OCI-LY3 (cell line): ENCODE measurements around the gene ANKRD33B.
"Not testable (repeated sequence)": the region's sequence is repeated elsewhere in the genome, so short reads cannot be mapped to it uniquely, and the experiment has no call there.

Experiments used
- H2AFZ ChIP-seq: fragments of 200-600, 300-600 bp; shearing (Covaris generic); 2 replicates; pipeline ENCODE4 v1.6.0; 2014; ENCODE audit warnings: antibody characterized with exemption, low read depth, low read length
- H3K27ac ChIP-seq: fragments of 200-600, 300-600 bp; sonication (generic); 2 replicates; pipeline ENCODE4 v1.5.1; 2014; ENCODE audit warnings: mild to moderate bottlenecking, low read length, moderate library complexity, mixed read lengths
- H3K27me3 ChIP-seq: fragments of 200-600, 300-600 bp; sonication (generic); 2 replicates; pipeline ENCODE4 v1.6.1; 2014; ENCODE audit warnings: low read depth, low read length, mixed read lengths
- H3K36me3 ChIP-seq: fragments of 200-600, 300-600 bp; sonication (generic); replicated peaks from 2 replicates; pipeline ENCODE3; 2014; ENCODE audit warnings: low read depth, low read length, mixed read lengths
- H3K4me1 ChIP-seq: fragments of 300-600, 200-600 bp; sonication (generic); 2 replicates; pipeline ENCODE4 v1.6.1; 2014; ENCODE audit warnings: low read length, mixed read lengths
- H3K4me2 ChIP-seq: fragments of 200-600, 300-600 bp; sonication (generic); 2 replicates; pipeline ENCODE4 v1.6.1; 2014; ENCODE audit warnings: low read length, mixed read lengths
- H3K4me3 ChIP-seq: fragments of 300-600, 200-600 bp; sonication (generic); 2 replicates; pipeline ENCODE4 v1.5.1; 2014; ENCODE audit warnings: antibody characterized with exemption, mild to moderate bottlenecking, low read length, moderate library complexity
- H3K79me2 ChIP-seq: fragments of 300-600, 200-600 bp; shearing (Covaris generic); 2 replicates; pipeline ENCODE4 v1.6.1; 2014; ENCODE audit warnings: mild to moderate bottlenecking, low read length, mixed read lengths
- H3K9ac ChIP-seq: fragments of 300-600, 200-600 bp; shearing (Covaris generic); 2 replicates; pipeline ENCODE4 v1.6.0; 2014; ENCODE audit warnings: mild to moderate bottlenecking, low read length, moderate library complexity
- H3K9me3 ChIP-seq: fragments of 200-600, 300-600 bp; shearing (Covaris generic); 2 replicates; pipeline ENCODE4 v1.6.1; 2014; ENCODE audit warnings: low read length, mixed read lengths; ENCODE audit not compliant: insufficient read depth
- H4K20me1 ChIP-seq: fragments of 200-600, 300-600 bp; sonication (generic); 2 replicates; pipeline ENCODE4 v1.6.1; 2016; ENCODE audit warnings: low read length, mixed read lengths; ENCODE audit not compliant: insufficient read depth
- EZH2phosphoT487 ChIP-seq: fragments of 200-600 bp; shearing (Covaris generic); IDR thresholded peaks from 2 replicates; pipeline ENCODE4 v1.6.1; 2018; ENCODE audit warnings: antibody characterized with exemption, mixed run types, low read depth
- TF ChIP-seq, protein P1 (sequence below): fragments of 200-600, 300-600 bp; sonication (generic); IDR thresholded peaks from 2 replicates; pipeline ENCODE4 v1.5.1; 2014; ENCODE audit warnings: antibody characterized with exemption, low read length, low read depth

The ANKRD33B gene

DNA sequence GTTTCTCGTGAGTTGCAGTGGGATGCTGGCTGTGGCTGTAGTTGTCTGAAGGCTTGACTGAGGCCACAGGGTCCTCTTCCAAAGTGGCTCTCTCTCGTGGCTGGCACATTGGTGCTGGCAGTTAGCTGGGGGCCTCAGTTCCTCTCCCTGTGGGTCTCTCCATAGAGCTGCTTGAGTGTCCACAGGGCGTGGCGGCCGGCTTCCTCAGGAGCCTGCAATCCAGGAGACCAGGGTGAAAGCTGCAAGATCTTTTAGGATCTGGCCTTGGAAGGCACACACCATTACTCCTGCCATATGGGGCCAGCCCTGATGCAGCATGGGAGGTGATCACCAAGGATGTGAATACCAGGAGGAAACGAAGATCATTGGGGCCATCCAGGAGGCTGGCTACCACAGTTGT, 41.1 kb downstream of the ANKRD33B start:
- Histone ChIP-seq H3K36me3 (peaks cover 17% of the 10 kb centered on the region), H3K27me3 (no peaks in the 10 kb centered on the region), H4K20me1 (peaks cover 5% of the 10 kb centered on the region; the same call in 1 of the 2 replicates), H2AFZ (no peak overlapping the region), H3K9me3 (no peaks in the 10 kb centered on the region), H3K79me2 (peaks cover 85% of the 10 kb centered on the region), H3K4me1 (peaks cover 79% of the 10 kb centered on the region), H3K9ac (no peak overlapping the region), H3K4me3 (no peak overlapping the region), H3K4me2 (no peak overlapping the region), H3K27ac (no peak overlapping the region)
- TF ChIP-seq, protein P1, sequence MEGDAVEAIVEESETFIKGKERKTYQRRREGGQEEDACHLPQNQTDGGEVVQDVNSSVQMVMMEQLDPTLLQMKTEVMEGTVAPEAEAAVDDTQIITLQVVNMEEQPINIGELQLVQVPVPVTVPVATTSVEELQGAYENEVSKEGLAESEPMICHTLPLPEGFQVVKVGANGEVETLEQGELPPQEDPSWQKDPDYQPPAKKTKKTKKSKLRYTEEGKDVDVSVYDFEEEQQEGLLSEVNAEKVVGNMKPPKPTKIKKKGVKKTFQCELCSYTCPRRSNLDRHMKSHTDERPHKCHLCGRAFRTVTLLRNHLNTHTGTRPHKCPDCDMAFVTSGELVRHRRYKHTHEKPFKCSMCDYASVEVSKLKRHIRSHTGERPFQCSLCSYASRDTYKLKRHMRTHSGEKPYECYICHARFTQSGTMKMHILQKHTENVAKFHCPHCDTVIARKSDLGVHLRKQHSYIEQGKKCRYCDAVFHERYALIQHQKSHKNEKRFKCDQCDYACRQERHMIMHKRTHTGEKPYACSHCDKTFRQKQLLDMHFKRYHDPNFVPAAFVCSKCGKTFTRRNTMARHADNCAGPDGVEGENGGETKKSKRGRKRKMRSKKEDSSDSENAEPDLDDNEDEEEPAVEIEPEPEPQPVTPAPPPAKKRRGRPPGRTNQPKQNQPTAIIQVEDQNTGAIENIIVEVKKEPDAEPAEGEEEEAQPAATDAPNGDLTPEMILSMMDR: no peak
- no peak for TF ChIP-seq EZH2phosphoT487

DNA sequence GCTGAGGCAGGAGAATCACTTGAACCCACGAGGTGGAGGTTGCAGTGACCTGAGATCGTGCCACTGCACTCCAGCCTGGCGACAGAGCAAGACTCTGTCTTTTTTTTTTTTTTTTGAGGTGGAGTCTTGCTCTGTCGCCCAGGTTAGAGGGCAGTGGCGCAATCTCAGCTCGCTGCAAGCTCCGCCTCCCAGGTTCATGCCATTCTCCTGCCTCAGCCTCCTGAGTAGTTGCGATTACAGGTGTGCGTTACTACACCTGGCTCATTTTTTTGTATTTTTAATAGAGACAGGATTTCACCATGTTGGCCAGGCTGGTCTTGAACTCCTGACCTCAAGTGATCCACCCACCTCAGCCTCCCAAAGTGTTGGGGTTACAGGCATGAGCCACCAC, 42.8 kb downstream of the ANKRD33B start:
- H3K4me3 ChIP-seq: peak overlapping the region; percentile 62
- H3K27ac ChIP-seq: peak overlapping the region; percentile 94
- H4K20me1 ChIP-seq: peaks cover 14% of the 10 kb centered on the region
- peaks cover 87% of the 10 kb centered on the region for H3K79me2 ChIP-seq
- H2AFZ ChIP-seq, H3K27me3 ChIP-seq, H3K9me3 ChIP-seq: not testable (repeated sequence)
- H3K9ac ChIP-seq: peak overlapping the region; percentile 62
- peaks cover 70% of the 10 kb centered on the region for H3K4me1 ChIP-seq
- peak overlapping the region; percentile 90 for H3K4me2 ChIP-seq
- H3K36me3 ChIP-seq: peaks cover 17% of the 10 kb centered on the region

DNA sequence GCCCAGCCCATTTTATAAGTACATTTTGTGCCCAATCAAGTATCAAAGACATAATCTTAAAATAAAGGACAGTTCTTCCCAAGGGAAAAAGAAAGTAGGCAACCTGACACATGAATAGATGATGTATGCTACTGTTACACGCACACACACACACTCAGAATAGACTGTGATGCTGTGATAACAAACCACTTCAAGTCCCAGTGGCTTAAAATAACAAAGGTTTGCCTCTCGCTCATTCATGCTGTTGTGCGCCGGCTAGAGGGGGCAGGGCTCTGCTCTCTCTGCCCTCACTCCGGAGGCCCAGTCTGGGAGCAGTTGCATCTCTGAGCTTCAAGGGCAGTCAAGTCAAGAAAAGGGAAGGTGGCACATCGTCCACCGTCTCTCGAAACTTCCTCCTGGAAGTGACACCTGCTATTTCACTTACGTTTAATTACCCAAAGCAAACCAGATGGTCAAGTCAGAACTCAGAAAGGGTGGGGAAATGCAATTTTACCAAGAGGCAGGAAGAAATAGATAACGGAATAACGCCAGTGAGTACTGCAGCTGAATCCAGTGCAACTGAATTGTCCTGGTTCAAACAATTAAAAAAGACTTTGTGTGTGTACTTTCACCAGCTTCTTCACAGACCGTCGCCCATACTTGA, 43.3 kb downstream of the ANKRD33B start:
- H3K27me3 ChIP-seq: no peaks in the 10 kb centered on the region
- no peak overlapping the region for H2AFZ ChIP-seq
- H3K27ac ChIP-seq: peak overlapping the region; percentile 94
- peak overlapping the region; percentile 90 for H3K4me2 ChIP-seq
- peaks cover 22% of the 10 kb centered on the region for H3K36me3 ChIP-seq
- H3K4me3 ChIP-seq: peak overlapping the region; percentile 62
- peak overlapping the region; percentile 62 for H3K9ac ChIP-seq
- H3K4me1 ChIP-seq: peaks cover 70% of the 10 kb centered on the region
- no peaks in the 10 kb centered on the region for H3K9me3 ChIP-seq
- peaks cover 17% of the 10 kb centered on the region for H4K20me1 ChIP-seq
- TF ChIP-seq EZH2phosphoT487: no peak
- TF ChIP-seq, protein P1: no peak
- H3K79me2 ChIP-seq: peaks cover 87% of the 10 kb centered on the region

DNA sequence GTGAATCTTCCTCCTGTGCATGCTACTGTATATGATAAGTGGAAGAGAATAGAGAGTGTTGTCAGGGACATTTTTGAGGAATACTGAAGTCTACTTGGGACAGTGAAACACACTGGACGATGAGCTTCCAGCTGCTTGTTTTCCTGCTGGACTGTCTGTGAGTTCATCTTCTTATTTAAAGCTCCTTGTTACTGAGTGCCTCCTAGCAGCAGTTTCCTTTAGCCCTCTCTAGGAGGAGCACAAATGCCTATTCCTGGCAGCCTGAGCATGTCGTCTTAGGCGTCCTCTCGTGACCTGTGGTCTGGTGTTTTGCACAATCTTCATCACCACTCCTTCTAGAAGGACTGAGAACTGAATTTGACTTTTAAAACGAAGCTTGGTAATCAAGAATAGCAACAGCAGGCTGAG, 43.8 kb downstream of the ANKRD33B start:
- Histone ChIP-seq H3K79me2 (peaks cover 87% of the 10 kb centered on the region), H3K9me3 (no peaks in the 10 kb centered on the region), H3K4me2 (peak overlapping the region; percentile 90), H3K27ac (peak overlapping the region; percentile 94), H4K20me1 (peaks cover 23% of the 10 kb centered on the region), H3K4me3 (peak overlapping the region; percentile 62), H2AFZ (no peak overlapping the region), H3K27me3 (no peaks in the 10 kb centered on the region), H3K9ac (peak overlapping the region; percentile 62), H3K36me3 (peaks cover 23% of the 10 kb centered on the region), H3K4me1 (peaks cover 71% of the 10 kb centered on the region)
- no peak for TF ChIP-seq EZH2phosphoT487
- TF ChIP-seq, protein P1: peak; percentile 39

DNA sequence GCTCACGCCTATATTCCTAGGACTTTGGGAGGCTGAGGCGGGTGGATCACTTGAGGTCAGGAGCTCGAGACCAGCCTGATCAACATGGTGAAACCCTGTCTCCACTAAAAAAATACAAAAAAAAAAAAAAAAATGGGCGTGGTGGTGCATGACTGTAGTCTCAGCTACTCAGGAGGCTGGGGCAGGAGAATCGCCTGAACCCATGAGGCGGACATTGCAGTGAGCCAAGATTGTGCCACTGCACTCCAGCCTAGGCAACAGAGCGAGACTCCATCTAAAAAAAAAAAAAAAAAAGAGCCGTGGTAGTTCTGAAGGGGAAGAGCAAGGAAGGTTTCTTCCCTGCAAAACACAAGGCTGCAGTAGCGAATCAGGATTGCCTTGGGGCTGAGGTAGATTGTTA, 44.2 kb downstream of the ANKRD33B start:
- Histone ChIP-seq H3K79me2 (peaks cover 87% of the 10 kb centered on the region), H3K4me3 (peak overlapping the region; percentile 62), H3K9ac (peak overlapping the region; percentile 62)

More for the DNA sequence above, 44.2 kb downstream of the ANKRD33B start:
- peaks cover 74% of the 10 kb centered on the region for H3K4me1 ChIP-seq
- not testable (repeated sequence) for H3K27me3 ChIP-seq, H2AFZ ChIP-seq, H3K9me3 ChIP-seq
- peak overlapping the region; percentile 94 for H3K27ac ChIP-seq
- peak overlapping the region; percentile 90 for H3K4me2 ChIP-seq
- H4K20me1 ChIP-seq: peaks cover 25% of the 10 kb centered on the region
- H3K36me3 ChIP-seq: peaks cover 24% of the 10 kb centered on the region
